ENCODE results near the gene HOMER2. TPM values are rescaled to one million over a fixed set of nuclear protein-coding genes. Genes with fewer than 3 reads are reported as not detected.

The HOMER2 gene
- total and polyA plus RNA-seq, 2 donors (not counting 1 experiment from before 2014, with no cell fraction given): 1.1 to 9.9 TPM

DNA sequence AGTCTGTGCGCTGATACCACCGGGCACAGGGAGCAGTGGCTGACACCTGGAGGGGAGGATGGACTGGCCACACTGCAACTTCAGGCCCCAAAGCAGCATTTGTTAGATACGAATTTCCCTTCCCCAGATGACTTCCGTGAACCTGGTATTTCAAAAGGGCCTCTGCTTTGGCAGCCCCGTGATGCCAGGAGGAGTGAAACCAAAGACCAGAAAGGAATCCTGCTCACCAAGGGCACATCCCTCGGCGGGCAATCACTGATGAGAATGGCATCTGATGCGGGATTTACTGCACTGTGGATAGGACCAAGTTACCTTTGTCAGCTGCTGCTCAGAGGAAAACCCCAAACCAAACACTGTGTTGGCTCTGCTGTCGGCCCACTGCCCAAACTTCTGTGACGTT is 77.6 kb downstream of the HOMER2 start:
- no peak overlapping the region for H3K27ac ChIP-seq (ENCODE audit: insufficient read depth, low read length)
- no peaks in the 10 kb centered on the region for H4K20me1 ChIP-seq (ENCODE audit: control insufficient read depth, extremely low read depth, insufficient read depth, low read length)
- H3K27me3 ChIP-seq (ENCODE audit: control insufficient read depth, insufficient read depth, low read length): no peaks in the 10 kb centered on the region
- H3K9ac ChIP-seq (ENCODE audit: insufficient read depth, low read length): no peak overlapping the region
- no peak for TF ChIP-seq EZH2 (IDR thresholded peaks at IDR 0.05; ENCODE audit: low read length, missing control alignments)
- TF ChIP-seq, protein P1, sequence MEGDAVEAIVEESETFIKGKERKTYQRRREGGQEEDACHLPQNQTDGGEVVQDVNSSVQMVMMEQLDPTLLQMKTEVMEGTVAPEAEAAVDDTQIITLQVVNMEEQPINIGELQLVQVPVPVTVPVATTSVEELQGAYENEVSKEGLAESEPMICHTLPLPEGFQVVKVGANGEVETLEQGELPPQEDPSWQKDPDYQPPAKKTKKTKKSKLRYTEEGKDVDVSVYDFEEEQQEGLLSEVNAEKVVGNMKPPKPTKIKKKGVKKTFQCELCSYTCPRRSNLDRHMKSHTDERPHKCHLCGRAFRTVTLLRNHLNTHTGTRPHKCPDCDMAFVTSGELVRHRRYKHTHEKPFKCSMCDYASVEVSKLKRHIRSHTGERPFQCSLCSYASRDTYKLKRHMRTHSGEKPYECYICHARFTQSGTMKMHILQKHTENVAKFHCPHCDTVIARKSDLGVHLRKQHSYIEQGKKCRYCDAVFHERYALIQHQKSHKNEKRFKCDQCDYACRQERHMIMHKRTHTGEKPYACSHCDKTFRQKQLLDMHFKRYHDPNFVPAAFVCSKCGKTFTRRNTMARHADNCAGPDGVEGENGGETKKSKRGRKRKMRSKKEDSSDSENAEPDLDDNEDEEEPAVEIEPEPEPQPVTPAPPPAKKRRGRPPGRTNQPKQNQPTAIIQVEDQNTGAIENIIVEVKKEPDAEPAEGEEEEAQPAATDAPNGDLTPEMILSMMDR (conservative IDR thresholded peaks at IDR 0.05 in 1 of 2, IDR thresholded peaks at IDR 0.05 in 1 of 2; ENCODE audit: low read depth in 1 of 2, low read length in 2 of 2): no peak
- H3K4me2 ChIP-seq (ENCODE audit: extremely low read depth, insufficient read depth, low read length): no peak overlapping the region
- DNase-seq (ENCODE audit: low read depth in 2 of 2): no peak
- H3K4me1 ChIP-seq (ENCODE audit: control insufficient read depth, extremely low read depth, insufficient read depth, low read length): no peaks in the 10 kb centered on the region
- H3K9me3 ChIP-seq (ENCODE audit: control insufficient read depth, insufficient read depth, low read depth, low read length): no peaks in the 10 kb centered on the region
- H3K36me3 ChIP-seq (ENCODE audit: control insufficient read depth, insufficient read depth, low read length): no peaks in the 10 kb centered on the region
- H3K4me3 ChIP-seq (replicated peaks in 1 of 4; ENCODE audit: control extremely low read depth in 1 of 4, insufficient read depth in 1 of 4, low read depth in 3 of 4, low read length in 4 of 4): no peak overlapping the region
- no peak overlapping the region for H2AFZ ChIP-seq (ENCODE audit: low read length)
- no peaks in the 10 kb centered on the region for H3K79me2 ChIP-seq (ENCODE audit: control insufficient read depth, insufficient read depth, low read length)

DNA sequence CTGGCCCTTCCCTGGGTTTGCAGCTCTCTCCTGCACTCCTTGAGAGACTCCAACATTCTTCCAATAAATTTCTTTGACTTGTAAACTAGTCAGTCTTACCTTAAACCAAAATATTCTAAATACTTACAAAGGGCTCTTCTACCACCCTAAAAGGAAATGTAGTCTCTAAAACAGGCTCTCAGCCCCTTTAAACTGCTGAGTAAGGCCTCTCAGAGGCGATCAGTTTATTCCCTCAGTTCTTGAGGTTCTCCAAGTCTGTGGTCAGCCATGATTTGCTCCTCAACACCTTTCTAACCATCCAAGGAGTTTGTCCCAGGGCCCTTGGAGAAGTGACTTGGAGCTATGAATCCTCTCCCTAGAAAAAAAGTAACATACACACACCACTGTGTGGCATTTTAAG is 78.3 kb downstream of the HOMER2 start:
- no peaks in the 10 kb centered on the region for H3K36me3 ChIP-seq (ENCODE audit: control insufficient read depth, insufficient read depth, low read length)
- H3K27me3 ChIP-seq (ENCODE audit: control insufficient read depth, insufficient read depth, low read length): no peaks in the 10 kb centered on the region
- no peaks in the 10 kb centered on the region for H3K9me3 ChIP-seq (ENCODE audit: control insufficient read depth, insufficient read depth, low read depth, low read length)
- H3K4me3 ChIP-seq (replicated peaks in 1 of 4; ENCODE audit: control extremely low read depth in 1 of 4, insufficient read depth in 1 of 4, low read depth in 3 of 4, low read length in 4 of 4): no peak overlapping the region
- no peak overlapping the region for H2AFZ ChIP-seq (ENCODE audit: low read length)
- no peak for TF ChIP-seq EZH2 (IDR thresholded peaks at IDR 0.05; ENCODE audit: low read length, missing control alignments)
- TF ChIP-seq, protein P1 (conservative IDR thresholded peaks at IDR 0.05 in 1 of 2, IDR thresholded peaks at IDR 0.05 in 1 of 2; ENCODE audit: low read depth in 1 of 2, low read length in 2 of 2): no peak
- H3K27ac ChIP-seq (ENCODE audit: insufficient read depth, low read length): no peak overlapping the region
- no peak for DNase-seq (ENCODE audit: low read depth in 2 of 2)
- no peaks in the 10 kb centered on the region for H3K79me2 ChIP-seq (ENCODE audit: control insufficient read depth, insufficient read depth, low read length)
- H4K20me1 ChIP-seq (ENCODE audit: control insufficient read depth, extremely low read depth, insufficient read depth, low read length): no peaks in the 10 kb centered on the region
- no peak overlapping the region for H3K4me2 ChIP-seq (ENCODE audit: extremely low read depth, insufficient read depth, low read length)
- no peak overlapping the region for H3K9ac ChIP-seq (ENCODE audit: insufficient read depth, low read length)
- no peaks in the 10 kb centered on the region for H3K4me1 ChIP-seq (ENCODE audit: control insufficient read depth, extremely low read depth, insufficient read depth, low read length)

DNA sequence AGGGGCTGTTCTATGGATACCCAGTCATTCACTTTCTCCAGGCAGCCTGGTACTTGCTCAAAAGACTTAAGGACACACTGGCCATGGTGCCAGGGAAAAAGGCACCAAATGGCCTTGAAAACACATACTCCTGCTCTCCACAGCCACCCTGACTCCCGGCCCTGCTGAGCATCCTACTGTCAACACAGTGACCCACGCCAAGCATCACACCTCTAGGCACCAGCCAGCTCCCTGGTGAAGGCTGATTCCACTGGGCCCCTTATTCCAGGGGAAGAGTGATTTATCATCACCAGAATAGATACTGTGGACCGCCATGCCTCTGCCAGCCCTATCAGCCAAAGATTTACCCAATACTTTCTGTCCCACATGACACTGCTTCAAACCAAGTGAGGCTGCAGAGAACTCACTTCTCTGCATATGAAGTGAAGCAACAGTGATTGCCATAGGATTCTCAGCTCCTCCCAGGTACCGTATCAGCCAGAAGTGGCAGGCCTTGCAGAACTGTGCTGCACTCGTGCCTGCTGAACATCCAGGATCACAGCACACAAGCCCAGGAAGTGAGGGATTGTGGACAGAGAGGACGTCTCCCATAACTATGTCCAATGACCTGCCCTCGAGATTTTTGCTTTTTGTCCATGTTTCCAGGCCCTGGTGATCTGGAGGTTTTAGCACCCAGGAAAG is 79.4 kb downstream of the HOMER2 start:
- TF ChIP-seq, protein P1 (conservative IDR thresholded peaks at IDR 0.05 in 1 of 2, IDR thresholded peaks at IDR 0.05 in 1 of 2; ENCODE audit: low read depth in 1 of 2, low read length in 2 of 2): no peak
- TF ChIP-seq EZH2 (IDR thresholded peaks at IDR 0.05; ENCODE audit: low read length, missing control alignments): no peak
- H3K27ac ChIP-seq (ENCODE audit: insufficient read depth, low read length): no peak overlapping the region
- H3K9ac ChIP-seq (ENCODE audit: insufficient read depth, low read length): no peak overlapping the region
- no peak overlapping the region for H3K4me2 ChIP-seq (ENCODE audit: extremely low read depth, insufficient read depth, low read length)
- no peaks in the 10 kb centered on the region for H3K4me1 ChIP-seq (ENCODE audit: control insufficient read depth, extremely low read depth, insufficient read depth, low read length)
- H3K79me2 ChIP-seq (ENCODE audit: control insufficient read depth, insufficient read depth, low read length): no peaks in the 10 kb centered on the region
- no peaks in the 10 kb centered on the region for H3K9me3 ChIP-seq (ENCODE audit: control insufficient read depth, insufficient read depth, low read depth, low read length)
- no peaks in the 10 kb centered on the region for H4K20me1 ChIP-seq (ENCODE audit: control insufficient read depth, extremely low read depth, insufficient read depth, low read length)
- DNase-seq (ENCODE audit: low read depth in 2 of 2): no peak
- no peak overlapping the region for H3K4me3 ChIP-seq (replicated peaks in 1 of 4; ENCODE audit: control extremely low read depth in 1 of 4, insufficient read depth in 1 of 4, low read depth in 3 of 4, low read length in 4 of 4)
- H3K36me3 ChIP-seq (ENCODE audit: control insufficient read depth, insufficient read depth, low read length): no peaks in the 10 kb centered on the region
- H3K27me3 ChIP-seq (ENCODE audit: control insufficient read depth, insufficient read depth, low read length): no peaks in the 10 kb centered on the region
- no peak overlapping the region for H2AFZ ChIP-seq (ENCODE audit: low read length)

All from fibroblast of lung (primary cell).